ENCODE measurements around the gene MT1X.

The MT1X gene

GRCh38 chr16:56679078-56679730 lies 3.1 kb upstream of the MT1X start:
- no peak for DNase-seq (ENCODE audit: low read depth, low spot score)

GRCh38 chr16:56679818-56680217 lies 2.5 kb upstream of the MT1X start:
- DNase-seq (ENCODE audit: low read depth, low spot score): no peak

GRCh38 chr16:56682703-56683397 lies 580 bp downstream of the MT1X start:
- DNase-seq (ENCODE audit: low read depth, low spot score): no peak

DNA sequence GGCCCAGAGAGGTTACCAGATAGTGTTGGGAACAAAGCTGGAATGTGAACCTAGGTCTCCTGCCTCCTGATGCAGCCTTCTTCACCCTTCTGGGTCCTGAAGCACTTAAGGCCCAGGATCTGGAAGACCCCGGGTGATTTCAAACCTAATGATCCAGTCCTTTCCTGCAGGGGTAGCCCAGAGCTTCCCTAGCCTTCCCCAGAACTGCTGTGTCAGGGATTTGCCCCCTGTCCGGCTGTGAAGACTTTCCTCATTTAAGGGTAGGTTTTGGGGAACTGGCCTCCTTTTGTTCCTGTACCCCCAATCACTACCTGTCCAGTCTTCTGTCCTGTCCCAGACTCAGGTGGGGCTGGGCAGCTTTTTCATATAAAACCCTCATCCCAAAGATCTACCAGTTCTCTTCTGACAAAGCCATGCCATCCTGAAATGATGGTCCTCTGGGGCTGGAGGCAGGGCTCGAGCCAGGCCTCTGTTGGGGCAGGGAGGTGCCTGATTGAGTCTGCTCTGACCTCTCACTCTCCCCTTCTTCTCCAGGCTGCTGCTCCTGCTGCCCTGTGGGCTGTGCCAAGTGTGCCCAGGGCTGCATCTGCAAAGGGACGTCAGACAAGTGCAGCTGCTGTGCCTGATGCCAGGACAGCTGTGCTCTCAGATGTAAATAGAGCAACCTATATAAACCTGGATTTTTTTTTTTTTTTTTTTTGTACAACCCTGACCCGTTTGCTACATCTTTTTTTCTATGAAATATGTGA lies 1.3 kb downstream of the MT1X start:
- DNase-seq (ENCODE audit: low read depth, low spot score): no peak

DNA sequence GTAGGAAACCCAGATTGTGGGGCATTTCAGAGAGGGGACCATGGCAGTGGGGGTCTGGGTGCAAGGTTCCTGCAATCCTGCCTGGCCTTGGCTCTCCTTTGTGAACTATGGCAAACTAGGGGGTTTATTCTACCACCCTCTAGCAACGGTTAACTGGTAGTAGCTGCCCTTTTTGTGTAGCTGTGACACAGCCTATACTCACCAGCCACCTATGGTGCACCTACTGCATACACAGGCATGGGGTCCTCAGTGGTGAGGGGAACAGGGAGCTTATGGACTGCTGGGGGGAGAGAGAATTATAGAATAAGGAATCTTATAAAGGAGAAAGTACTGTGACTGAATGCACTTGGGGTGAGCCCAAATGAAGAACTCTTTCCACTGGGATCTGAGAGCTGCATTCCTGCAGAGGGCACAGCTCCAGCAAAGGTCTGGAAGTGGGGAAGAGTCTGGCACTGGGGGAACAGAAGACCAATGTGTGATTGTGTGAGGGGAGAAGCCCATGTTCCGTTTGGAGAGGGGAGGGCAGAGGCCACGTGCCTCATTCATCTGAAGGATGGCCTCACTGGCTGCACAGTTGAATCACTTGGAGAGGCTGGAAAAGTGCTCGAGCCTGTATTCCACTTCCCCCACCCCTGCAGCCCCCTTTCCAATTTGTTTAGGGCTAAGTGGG lies 2.1 kb downstream of the MT1X start:
- no peak for DNase-seq (ENCODE audit: low read depth, low spot score)

DNA sequence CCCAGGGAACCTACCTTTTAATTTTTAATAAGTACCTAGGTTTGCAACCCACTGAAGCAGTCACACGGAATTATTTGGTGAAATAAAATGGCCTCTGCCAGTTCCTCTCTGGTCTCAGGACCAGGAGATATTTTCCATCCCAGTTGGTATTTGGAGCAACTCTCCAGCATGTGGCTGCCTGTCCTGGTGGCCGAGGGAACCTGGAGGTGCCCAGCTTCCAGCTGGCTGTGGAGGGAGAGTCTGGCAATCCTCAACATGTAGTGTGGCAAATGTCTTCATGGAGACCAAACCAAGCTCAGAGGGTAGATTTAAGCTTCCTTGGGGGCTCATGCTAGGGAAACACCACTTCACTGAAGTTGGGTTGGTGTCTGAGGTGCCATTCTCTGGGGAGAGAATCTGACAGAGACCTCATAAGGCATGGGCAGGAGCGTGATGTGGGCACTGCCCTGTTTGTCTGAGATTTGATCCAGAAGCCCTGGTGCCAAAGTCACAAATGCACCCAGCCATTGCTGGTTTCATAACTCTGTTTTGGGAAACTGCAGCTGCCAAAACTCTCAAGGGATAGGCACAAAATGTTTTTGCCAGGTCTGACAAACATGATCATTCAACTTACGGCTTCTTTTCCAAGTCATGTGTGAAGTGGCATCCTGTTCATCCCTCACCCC lies 2.8 kb downstream of the MT1X start:
- no peak for DNase-seq (ENCODE audit: low read depth, low spot score)

- no peak for DNase-seq (ENCODE audit: low read depth, low spot score)
Observed at GRCh38 chr16:56686758-56687157, 4.5 kb downstream of the MT1X start.

GRCh38 chr16:56688762-56689161 lies 6.5 kb downstream of the MT1X start:
- no peak for DNase-seq (ENCODE audit: low read depth, low spot score)

GRCh38 chr16:56689171-56689570 lies 6.9 kb downstream of the MT1X start:
- DNase-seq (ENCODE audit: low read depth, low spot score): no peak

DNA sequence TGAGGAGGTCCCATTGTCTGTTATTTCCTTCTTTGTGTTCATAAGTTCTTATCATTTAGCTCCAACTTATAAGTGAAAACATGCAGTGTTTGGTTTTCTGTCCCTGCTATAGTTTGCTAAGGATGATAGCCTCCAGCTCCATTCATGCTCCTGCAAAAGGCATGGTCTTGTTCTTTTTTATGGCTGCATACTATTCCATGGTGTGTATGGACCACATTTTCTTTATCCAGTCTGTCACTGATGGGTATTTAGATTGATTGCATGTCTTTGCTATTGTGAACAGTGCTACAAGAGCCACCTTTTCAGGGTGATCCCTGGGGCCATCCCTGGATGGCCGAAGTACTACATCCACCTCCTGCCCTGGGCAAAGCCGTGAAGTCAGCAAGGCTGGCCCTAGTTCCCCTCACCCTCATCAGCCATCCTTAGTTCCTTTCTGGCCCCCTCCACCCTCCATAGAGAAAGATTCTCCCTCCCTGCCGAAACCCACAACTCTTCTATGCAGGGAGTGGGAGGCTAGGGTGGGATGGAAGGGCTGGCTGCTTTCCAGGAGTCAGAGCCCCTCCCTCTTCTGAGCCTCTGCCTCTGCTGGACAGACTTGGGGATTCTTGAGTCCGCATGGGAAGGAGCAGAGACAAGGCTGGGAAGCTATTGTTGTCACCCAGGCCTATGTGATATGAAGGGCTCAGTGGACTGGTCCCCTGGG lies 8.3 kb downstream of the MT1X start:
- DNase-seq (ENCODE audit: low read depth, low spot score): no peak

DNA sequence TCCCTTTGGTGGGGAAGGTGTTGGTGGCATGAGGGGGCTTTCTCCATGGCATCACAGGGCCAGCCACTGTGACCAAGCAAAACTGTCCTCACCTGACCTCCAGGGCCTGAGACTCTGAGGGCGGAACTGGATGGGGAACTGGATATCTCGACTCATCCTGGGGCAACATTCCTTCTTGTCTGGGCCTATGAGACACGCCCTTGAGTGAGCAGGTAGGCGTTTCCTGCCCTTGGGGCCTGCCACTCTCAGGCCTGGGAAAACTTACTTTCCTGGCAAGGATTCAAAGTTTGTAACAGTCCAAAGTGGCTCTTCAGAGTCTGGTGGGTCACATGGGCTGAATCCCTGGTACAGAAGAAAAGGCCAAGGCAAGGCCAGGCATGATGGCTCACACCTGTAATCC lies 9.6 kb downstream of the MT1X start:
- DNase-seq (ENCODE audit: low read depth, low spot score): no peak

DNA sequence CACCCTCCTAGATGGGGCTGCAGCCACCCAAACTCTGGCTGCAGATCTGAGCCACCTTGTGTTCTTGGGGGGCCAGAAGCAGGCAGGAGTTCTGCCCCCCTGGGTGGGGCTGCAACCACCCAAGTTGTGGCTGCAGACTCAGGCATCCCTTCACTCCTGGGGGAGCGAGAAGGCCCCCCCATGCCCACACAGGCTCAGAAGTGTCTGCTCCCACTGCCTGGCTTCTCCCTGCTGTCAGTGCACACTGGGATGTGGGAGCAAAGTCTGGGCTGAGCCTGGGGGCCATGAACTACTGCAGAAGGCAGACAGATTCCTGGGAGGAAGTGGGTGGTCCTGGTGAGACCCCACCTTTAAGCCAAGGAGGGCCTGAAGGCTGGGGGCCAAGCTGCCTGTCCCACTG lies 13.0 kb downstream of the MT1X start:
- DNase-seq (ENCODE audit: low read depth, low spot score): no peak

- DNase-seq (ENCODE audit: low read depth, low spot score): no peak
Observed at GRCh38 chr16:56697456-56698155, 15.3 kb downstream of the MT1X start.

- DNase-seq (ENCODE audit: low read depth, low spot score): no peak
Observed at GRCh38 chr16:56700195-56700594, 17.9 kb downstream of the MT1X start.

GRCh38 chr16:56700631-56701030 lies 18.4 kb downstream of the MT1X start:
- no peak for DNase-seq (ENCODE audit: low read depth, low spot score)

DNA sequence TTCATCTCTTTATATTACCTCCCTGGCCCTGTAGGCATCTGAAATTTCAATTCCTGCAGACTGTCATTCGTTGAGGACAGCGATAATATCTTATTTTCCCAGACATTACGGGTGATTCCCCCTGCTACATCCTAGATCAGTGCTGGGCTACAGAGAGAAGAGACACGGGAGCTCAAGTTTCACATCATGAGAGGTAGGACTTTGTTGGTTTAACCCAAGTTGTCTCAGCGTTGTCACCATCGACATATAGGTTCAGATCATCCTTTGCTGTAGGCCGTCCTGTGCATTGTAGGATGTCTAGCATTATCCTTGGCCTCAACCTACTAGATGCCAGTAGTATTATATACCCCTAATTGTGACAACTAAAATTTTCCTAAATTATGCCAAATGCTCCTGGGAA lies 19.3 kb downstream of the MT1X start:
- no peak for DNase-seq (ENCODE audit: low read depth, low spot score)

GRCh38 chr16:56702836-56703235 lies 20.6 kb downstream of the MT1X start:
- DNase-seq (ENCODE audit: low read depth, low spot score): no peak

GRCh38 chr16:56708525-56709442 lies 26.5 kb downstream of the MT1X start:
- no peak for DNase-seq (ENCODE audit: low read depth, low spot score)

DNA sequence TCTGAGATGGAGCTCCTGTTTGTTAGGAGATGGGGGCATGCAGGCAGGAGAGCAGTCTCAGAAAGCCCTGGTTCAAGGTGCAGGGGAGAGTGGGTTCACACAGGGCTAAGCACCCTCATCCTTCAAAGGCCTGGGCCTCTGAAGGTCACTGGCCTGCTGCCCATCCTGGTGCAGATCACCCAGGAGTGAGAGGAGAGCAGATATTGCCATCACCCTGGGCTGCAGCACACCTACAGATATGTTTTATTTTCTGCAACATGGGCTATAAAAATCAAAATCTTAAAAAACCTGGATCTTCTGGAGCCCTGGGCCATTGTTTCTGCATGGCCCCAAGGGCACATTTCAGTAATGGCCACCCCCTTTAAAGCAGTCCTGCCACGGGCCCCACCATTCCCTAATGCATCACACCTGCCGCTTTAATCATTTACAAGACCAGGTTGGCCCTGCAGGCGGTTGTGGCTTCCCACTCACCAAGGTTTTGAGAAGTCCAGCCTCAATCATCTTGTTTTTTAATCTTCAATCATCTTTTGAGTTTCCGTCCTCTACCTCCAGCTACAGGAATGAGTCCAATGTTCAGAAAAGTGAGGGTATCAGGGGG lies 27.3 kb downstream of the MT1X start:
- no peak for DNase-seq (ENCODE audit: low read depth, low spot score)
